Mucosa of descending colon (tissue), 3 donors: ENCODE data around the gene UBE3D. TPM values are rescaled to one million over a fixed set of nuclear protein-coding genes. Genes with fewer than 3 reads are reported as not detected.
A peak's percentile ranks its signal among the peaks of the same experiment; 100 is the strongest.

ENCODE experiments used
- ATAC-seq: fragments of 200-7000 bp; cut with Tn5 transposase; one replicate; pipeline ENCODE4 v1.9.1; 2020; ENCODE audit warnings: mild to moderate bottlenecking, moderate library complexity
- DNase-seq, 3 donors: peaks; one replicate each; pipeline ENCODE4 v3.0.0-alpha.2; 2020
- H3K36me3 ChIP-seq: fragments of 200-600 bp; one replicate; pipeline ENCODE4 v1.8.0; 2021; ENCODE audit warnings: low read depth, mild to moderate bottlenecking
- H3K4me1 ChIP-seq: fragments of 200-600 bp; one replicate; pipeline ENCODE4 v1.8.0; 2021; ENCODE audit warnings: low read depth, mild to moderate bottlenecking
- H3K4me3 ChIP-seq: fragments of 200-600 bp; one replicate; pipeline ENCODE4 v1.8.0; 2021; ENCODE audit warnings: mild to moderate bottlenecking
- H3K9me3 ChIP-seq: fragments of 200-600 bp; one replicate; pipeline ENCODE4 v1.8.0; 2021; ENCODE audit warnings: mild to moderate bottlenecking
- intact Hi-C, 2 donors: fragments of 100-400 bp; cut with DNase I in 1 of 2; cut with micrococcal nuclease in 1 of 2; formaldehyde crosslinking; loops; one replicate each; pipeline versions ENCODE4 v1.11.0 to v1.11.1; 2022; cut with DNase I, micrococcal nuclease
- total RNA-seq, 3 donors: library from RNA; stranded (reverse); fragmentation: NEBNext Ultra II Directional in 2 of 3; extraction: Animal tissue kit (Norgen Biotek cat#: 25700) in 2 of 3; gene quantifications; one replicate each; pipeline versions ENCODE4 v1.2.1 to v1.2.4, GENCODE V29; 2021 to 2023
- TF ChIP-seq, protein P1 (sequence below): fragments of 200-600 bp; IDR thresholded peaks from one replicate; pipeline ENCODE4 v1.8.0; 2022; ENCODE audit warnings: antibody characterized with exemption, mild to moderate bottlenecking
- donor health status: DM: no; HTN: no; CAD: no; lungs with moderate emphysema.
- donor health status: DM: no; HTN: no; CAD: no.
- donor health status: DM: no; HTN: yes; CAD: no.

Gene UBE3D
- total RNA-seq, 3 donors from 2014 or later: 4.3 to 4.8 (median 4.7) TPM

DNA sequence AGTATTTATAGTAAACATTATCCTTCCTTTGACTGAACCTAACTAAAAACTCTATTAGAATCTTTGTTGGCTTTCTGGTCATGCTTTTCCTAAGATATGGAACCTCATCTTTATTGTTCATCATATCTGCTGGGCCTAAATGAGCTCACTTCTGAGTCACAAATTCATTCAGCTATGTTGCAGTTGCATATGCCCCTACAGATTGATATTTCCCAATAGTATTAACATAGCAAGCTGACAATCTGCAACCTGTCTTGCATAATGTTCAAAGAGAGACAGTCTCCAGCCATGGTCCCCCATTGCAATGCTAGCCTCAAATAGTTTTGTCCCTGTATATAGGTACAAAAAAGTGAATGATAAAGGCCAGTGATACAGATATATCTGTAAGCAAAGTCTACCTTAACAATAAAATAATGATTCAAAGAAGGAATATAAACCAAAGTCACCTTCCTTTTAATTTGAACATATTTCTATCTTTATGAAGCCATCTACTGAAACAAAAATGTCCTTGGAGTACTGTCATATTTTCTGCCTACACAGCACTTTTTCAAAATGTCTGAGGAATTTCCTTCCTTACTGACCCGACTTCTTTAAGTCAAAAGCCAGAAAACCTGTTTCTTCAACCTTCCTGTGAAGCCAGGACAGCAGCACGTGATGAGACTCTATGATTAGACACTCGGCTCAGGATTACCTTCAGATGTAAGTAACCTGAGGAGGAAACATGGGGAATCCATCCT lies 140.7 kb downstream of the UBE3D start:
- DNase-seq: no peak
- peaks cover under 1% of the 10 kb centered on the region for H3K9me3 ChIP-seq
- no peaks in the 10 kb centered on the region for H3K36me3 ChIP-seq
- H3K4me3 ChIP-seq: no peak overlapping the region
- TF ChIP-seq, protein P1, sequence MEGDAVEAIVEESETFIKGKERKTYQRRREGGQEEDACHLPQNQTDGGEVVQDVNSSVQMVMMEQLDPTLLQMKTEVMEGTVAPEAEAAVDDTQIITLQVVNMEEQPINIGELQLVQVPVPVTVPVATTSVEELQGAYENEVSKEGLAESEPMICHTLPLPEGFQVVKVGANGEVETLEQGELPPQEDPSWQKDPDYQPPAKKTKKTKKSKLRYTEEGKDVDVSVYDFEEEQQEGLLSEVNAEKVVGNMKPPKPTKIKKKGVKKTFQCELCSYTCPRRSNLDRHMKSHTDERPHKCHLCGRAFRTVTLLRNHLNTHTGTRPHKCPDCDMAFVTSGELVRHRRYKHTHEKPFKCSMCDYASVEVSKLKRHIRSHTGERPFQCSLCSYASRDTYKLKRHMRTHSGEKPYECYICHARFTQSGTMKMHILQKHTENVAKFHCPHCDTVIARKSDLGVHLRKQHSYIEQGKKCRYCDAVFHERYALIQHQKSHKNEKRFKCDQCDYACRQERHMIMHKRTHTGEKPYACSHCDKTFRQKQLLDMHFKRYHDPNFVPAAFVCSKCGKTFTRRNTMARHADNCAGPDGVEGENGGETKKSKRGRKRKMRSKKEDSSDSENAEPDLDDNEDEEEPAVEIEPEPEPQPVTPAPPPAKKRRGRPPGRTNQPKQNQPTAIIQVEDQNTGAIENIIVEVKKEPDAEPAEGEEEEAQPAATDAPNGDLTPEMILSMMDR: no peak
- no peaks in the 10 kb centered on the region for H3K4me1 ChIP-seq
- no peak for ATAC-seq
- intact Hi-C loops: no loop called here

DNA sequence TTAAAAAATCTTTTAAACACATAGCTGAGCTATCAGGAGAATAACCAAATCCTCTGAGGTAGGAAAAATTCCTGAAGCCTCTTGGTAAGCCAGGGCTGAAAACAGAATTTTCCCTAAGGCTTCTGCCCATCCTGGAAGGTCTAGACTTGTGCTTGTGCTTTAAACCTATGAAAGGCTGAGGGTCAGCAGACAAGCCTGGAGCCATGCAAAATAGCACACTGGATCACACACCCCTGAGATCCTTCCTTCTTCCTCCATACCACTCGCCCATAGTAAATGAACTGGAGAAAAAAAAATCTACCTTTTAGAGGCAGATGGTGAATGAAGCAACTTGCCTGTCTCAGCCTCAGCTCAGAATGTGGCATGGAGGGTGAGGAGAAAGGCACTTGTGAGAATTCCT lies 144.4 kb downstream of the UBE3D start:
- ATAC-seq (no peak), DNase-seq (no peak)
- Histone ChIP-seq H3K4me3 (no peak overlapping the region), H3K9me3 (no peaks in the 10 kb centered on the region), H3K4me1 (no peaks in the 10 kb centered on the region), H3K36me3 (no peaks in the 10 kb centered on the region)
- intact Hi-C loops: no loop called here
- TF ChIP-seq, protein P1: no peak

DNA sequence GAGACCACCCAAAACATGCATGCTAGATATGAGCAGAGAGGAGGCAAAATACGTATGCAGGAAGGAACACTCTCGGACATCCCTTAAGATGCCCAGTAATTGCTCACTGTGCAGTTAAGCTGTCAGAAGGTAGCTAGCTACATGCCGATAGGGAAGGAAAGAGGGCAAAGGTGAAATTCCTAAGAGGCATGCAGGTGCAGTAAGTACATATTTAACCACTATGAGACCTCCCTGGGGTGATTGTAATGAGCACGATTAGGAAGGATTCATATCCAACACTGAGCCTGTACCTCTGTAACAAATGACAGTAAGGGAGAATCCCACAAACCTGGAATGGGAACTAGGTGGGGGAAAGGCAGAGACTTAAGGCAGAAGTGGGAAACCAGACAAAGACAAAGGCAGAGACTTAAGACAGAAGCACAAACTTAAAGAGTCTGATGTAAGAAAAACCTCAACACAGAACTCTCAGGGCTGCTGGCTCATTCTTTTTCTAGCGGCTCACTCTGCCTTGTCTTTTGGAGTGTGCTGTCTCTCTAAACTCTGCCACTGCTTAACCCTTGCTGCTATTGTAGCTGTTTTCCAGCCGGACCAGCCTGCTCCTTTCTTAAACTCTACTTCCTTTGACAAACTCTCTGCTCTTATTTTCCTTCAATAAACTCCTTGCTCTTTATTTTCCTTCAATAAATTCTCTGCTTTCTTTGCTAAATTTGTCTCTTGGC lies 148.1 kb downstream of the UBE3D start:
- no peaks in the 10 kb centered on the region for H3K9me3 ChIP-seq
- intact Hi-C loops: no loop called here
- ATAC-seq (peak; percentile 58), DNase-seq (no peak)
- no peaks in the 10 kb centered on the region for H3K36me3 ChIP-seq
- TF ChIP-seq, protein P1: no peak
- no peak overlapping the region for H3K4me3 ChIP-seq
- H3K4me1 ChIP-seq: no peaks in the 10 kb centered on the region

DNA sequence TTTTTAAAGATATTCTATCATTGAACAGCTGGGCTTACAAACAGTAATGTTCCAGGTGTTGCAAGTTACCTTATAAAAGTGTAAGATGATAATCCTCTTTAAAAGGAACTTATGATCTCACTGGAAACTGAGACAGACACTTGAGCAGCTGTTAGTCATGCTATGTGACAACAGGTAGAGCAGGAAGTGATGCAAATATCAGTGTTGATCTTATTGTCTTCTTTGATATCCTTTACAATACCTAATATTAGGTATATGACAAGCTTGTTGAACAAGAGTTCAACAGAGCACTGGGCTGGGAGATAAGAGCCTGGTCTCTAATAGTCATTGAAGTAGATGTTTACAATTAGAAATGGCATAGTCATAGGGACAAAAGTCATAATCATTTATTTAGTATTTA lies 150.0 kb downstream of the UBE3D start:
- no peaks in the 10 kb centered on the region for H3K4me1 ChIP-seq
- intact Hi-C loops: no loop called here
- TF ChIP-seq, protein P1: no peak
- H3K4me3 ChIP-seq: no peak overlapping the region
- H3K9me3 ChIP-seq: no peaks in the 10 kb centered on the region
- H3K36me3 ChIP-seq: no peaks in the 10 kb centered on the region
- DNase-seq (no peak), ATAC-seq (no peak)

DNA sequence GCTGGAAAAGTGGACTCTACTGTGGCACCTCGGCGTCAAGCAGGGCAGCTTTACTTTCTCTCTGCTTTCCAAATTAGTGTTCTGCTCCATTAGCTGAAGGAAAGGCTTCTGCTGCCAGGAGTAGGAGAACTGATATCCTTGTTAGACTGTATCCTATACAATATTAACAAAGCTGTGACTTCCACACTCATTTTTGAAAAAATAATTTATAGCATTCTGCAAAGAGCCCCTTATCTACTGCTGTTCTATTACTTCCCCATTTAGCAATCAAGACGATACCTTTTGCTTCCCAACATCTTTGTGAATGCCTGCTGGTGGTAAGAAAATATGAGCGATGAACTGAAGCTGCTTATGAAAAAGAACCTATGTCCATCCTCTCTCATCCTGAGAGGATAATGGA lies 151.1 kb downstream of the UBE3D start:
- H3K36me3 ChIP-seq: no peaks in the 10 kb centered on the region
- TF ChIP-seq, protein P1: no peak
- DNase-seq: no peak
- no peaks in the 10 kb centered on the region for H3K9me3 ChIP-seq
- no peaks in the 10 kb centered on the region for H3K4me1 ChIP-seq
- H3K4me3 ChIP-seq: no peak overlapping the region
- intact Hi-C loops: no loop called here
- ATAC-seq: no peak
